NOMO-1 treated with DMSO at 0.1 percent for 48 hours (cell line): Measurements from ENCODE around the gene EXOC6B.

Source experiments
- DNase-seq: peaks from one replicate; lab custom pipeline; 2025; ENCODE audit not compliant: unreplicated experiment; lab: John Stamatoyannopoulos, UW

EXOC6B gene

GRCh38 chr2:72183016-72183415 lies 642.8 kb downstream of the EXOC6B start:
- DNase-seq = no peak

- DNase-seq = no peak
Observed at GRCh38 chr2:72182547-72182946, 643.3 kb downstream of the EXOC6B start.

DNA sequence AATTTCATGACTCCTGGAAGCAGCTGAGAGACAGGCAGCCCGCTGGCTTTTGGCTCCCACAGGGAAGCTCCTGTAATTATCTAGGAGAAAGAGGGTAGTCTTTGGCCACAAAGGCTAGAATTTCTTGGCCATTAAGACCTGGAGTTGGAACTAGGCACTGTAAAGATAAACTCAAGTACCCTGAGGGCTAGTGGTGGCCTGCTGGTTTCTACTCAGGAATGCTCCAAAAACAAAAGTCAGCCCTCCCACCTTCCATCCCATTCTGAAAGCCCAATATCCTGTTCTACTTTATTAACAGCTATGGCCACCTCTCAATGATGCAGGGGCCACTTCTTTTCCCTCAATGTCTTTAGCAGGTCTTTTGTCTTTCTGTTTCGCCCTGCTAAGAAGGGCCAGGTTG lies 644.2 kb downstream of the EXOC6B start:
- DNase-seq = no peak

DNA sequence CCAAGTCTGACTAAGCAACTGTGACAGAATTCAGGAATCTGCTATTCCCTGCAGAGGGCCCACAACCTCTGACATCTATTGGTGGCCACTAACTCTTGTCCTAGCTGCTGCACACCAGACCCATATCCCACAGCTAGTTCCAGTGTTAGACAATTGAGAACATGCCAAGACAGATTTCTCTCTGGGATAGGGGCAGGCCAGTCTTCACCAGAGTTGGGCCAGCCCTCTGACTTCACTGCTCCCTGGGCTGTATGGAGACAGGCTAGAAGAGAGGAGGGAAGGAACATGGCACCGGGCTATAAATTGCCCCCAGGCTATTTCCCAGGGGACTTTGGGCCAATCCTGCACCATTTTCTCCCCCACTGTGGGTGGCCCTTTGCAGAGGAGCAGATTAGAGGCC lies 645.5 kb downstream of the EXOC6B start:
- DNase-seq = no peak

- DNase-seq = no peak
Observed at GRCh38 chr2:72178551-72178950, 647.3 kb downstream of the EXOC6B start.

GRCh38 chr2:72176281-72176680 lies 649.6 kb downstream of the EXOC6B start:
- no peak for DNase-seq

GRCh38 chr2:72175636-72176035 lies 650.2 kb downstream of the EXOC6B start:
- no peak for DNase-seq

GRCh38 chr2:72173640-72174321 lies 652.1 kb downstream of the EXOC6B start:
- DNase-seq = no peak

- no peak for DNase-seq
Observed at GRCh38 chr2:72172478-72172877, 653.4 kb downstream of the EXOC6B start.

- no peak for DNase-seq
Observed at GRCh38 chr2:72166279-72166678, 659.6 kb downstream of the EXOC6B start.

- DNase-seq = no peak
Observed at GRCh38 chr2:72165792-72166191, 660.0 kb downstream of the EXOC6B start.

DNA sequence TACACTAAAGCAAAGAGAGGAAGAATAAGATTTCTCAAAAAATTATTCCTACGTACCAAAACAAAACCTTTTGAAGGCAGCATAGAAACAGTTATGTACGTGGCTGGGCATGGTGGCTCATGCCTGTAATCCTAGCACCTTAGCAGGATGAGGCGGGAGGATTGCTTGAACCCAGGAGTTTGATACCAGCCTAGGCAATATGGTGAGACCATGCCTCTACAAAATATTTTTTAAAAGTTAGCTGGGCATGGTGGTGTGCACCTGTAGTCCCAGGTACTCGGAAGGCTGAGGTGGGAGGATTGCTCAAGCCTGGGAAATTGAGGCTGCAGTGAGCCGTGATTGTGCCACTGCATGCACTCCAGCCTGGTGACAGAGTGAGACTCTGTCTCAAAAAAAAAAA lies 663.3 kb downstream of the EXOC6B start:
- DNase-seq = no peak

- DNase-seq = no peak
Observed at GRCh38 chr2:72159211-72159993, 666.4 kb downstream of the EXOC6B start.

DNA sequence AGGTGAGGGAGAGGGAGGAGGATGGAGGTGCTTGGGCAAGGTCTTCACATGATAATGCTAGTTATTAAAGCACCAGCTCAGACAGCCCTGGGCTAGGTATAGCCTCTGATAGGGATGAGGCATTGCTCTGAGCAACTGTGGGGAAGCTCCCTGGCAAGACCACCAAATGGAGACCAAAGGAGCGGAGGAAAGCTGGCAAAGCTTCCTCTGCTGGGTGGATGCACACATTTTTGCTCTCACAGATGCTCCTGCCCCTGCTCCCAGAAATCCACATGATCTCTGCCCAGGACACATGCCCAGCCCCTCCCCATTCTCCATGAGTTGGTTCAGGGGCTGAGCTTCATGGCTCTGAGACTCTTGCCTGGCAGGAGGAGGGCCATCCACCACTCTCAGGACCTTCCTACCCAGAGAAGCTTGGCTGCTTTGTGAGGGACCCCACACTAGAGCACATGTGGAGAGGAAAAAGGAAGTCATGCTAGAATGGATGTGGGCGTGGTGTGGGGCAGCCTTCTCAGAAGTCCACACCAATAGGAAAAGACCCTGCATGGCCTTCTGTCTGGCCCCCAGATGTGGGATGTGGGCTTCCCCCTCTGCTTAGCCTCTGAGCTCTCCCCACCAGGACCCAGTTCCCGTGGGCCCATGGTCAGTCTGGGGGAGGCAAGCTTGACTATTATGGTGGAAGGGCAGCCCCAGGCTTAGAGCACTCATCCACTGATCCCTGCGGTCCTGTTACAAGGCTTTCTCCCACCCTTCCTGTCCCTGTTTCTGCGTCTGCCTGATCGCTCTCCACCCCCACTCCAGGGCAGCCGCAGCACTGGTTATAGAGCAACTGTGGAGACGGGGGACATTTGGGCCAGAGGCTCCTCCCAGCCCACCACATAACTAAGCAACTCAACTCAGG lies 667.7 kb downstream of the EXOC6B start:
- no peak for DNase-seq

- DNase-seq = no peak
Observed at GRCh38 chr2:72156872-72157271, 669.0 kb downstream of the EXOC6B start.

DNA sequence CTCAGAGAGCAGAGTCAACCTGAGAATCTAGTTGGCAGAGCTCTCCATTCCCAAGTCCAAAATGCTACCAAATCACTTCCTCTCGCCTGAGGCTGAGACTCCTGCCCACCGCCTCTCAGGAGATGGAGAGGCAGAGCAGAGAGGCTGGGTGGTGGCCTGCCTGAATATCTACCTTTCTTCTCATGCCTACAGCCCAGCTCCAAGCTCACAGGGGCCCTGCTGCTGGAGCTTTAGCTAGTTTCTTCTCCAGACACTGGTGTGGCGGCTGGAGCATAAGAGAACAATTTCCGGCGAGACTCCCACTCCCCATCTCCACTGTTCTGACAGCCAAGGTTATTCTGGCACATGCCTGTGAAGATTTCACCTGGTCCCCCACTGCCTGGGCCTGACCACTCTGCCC lies 670.1 kb downstream of the EXOC6B start:
- no peak for DNase-seq

- no peak for DNase-seq
Observed at GRCh38 chr2:72155151-72155550, 670.7 kb downstream of the EXOC6B start.

- DNase-seq = no peak
Observed at GRCh38 chr2:72154386-72154975, 671.4 kb downstream of the EXOC6B start.

GRCh38 chr2:72153924-72154323 lies 671.9 kb downstream of the EXOC6B start:
- no peak for DNase-seq

DNA sequence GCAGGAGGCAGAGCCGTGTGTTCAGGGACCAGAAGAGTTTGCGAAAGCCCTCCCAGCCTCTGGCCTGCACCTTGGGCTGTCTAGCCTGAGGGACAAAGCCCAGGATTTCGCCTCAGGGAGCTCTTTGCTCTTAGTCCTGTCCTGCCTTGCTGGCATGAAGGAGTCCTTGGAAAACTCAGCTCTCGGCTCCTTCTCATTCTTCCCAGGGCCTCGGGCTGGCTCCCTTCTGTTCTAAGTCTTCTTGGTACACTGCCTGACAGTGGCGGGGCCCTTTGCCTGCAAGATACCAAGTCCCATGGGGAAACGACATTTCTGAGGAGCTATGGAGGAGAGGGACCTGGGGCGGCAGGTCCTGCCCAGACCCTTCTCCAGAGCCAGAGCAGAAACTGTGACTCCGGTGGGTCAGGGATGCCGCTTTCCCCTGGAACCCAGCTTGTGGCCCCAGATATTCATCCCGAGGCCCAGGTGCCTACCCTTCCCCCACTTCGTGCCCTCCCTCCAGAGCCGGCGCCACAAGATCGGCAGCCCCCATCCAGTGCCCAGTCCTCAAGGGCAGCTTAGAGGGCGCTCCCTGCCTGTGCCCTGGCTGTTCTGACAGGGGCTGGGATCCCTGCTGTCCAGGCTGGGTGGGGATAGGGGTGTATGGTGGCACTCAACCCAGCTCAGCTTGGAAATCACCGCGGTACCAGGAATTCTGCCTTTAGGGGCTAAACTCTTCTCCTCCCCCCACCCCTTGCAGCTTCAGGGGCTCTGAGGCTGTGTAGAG lies 672.6 kb downstream of the EXOC6B start:
- DNase-seq = no peak
